Measurements from ENCODE around the gene CFAP73. TPM values are rescaled to one million over a fixed set of nuclear protein-coding genes. Genes with fewer than 3 reads are reported as not detected.

Gene CFAP73
- total and polyA plus RNA-seq, 4 donors, result 10.4 to 40.6 (median 14.6) TPM

- Histone ChIP-seq H3K4me3 (no peak overlapping the region), H3K9ac (ENCODE audit: insufficient read depth in 1 of 2, low read length in 2 of 2) (no peak overlapping the region), H3K9me3 (ENCODE audit: control insufficient read depth in 4 of 4, insufficient read depth in 3 of 4, low read length in 3 of 4) (peaks cover 0 to 6% (median 4%) of the 10 kb centered on the region in 4 donors), H3K27ac (ENCODE audit: low read depth in 1 of 2, low read length in 1 of 2) (no peak overlapping the region), H3K4me1 (ENCODE audit: control insufficient read depth in 5 of 5, insufficient read depth in 5 of 5, low read length in 5 of 5) (peaks cover 0 to 14% (median 10%) of the 10 kb centered on the region in 5 donors), H3K36me3 (ENCODE audit: control insufficient read depth in 4 of 4, insufficient read depth in 4 of 4, low read length in 4 of 4) (peaks cover 6 to 35% (median 27%) of the 10 kb centered on the region in 4 donors), H3K27me3 (ENCODE audit: control insufficient read depth in 3 of 3, insufficient read depth in 3 of 3, low read length in 2 of 3) (no peaks in the 10 kb centered on the region)
- no peak for DNase-seq
- WGBS, 2 donors, result 89 to 92% methylated on average over 3 of the region's 3 CpGs
- TF ChIP-seq, protein P1, sequence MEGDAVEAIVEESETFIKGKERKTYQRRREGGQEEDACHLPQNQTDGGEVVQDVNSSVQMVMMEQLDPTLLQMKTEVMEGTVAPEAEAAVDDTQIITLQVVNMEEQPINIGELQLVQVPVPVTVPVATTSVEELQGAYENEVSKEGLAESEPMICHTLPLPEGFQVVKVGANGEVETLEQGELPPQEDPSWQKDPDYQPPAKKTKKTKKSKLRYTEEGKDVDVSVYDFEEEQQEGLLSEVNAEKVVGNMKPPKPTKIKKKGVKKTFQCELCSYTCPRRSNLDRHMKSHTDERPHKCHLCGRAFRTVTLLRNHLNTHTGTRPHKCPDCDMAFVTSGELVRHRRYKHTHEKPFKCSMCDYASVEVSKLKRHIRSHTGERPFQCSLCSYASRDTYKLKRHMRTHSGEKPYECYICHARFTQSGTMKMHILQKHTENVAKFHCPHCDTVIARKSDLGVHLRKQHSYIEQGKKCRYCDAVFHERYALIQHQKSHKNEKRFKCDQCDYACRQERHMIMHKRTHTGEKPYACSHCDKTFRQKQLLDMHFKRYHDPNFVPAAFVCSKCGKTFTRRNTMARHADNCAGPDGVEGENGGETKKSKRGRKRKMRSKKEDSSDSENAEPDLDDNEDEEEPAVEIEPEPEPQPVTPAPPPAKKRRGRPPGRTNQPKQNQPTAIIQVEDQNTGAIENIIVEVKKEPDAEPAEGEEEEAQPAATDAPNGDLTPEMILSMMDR (IDR thresholded peaks at IDR 0.05; ENCODE audit: control extremely low read depth, extremely low read depth), result no peak
- no peak for ATAC-seq (ENCODE audit: insufficient read depth, low FRiP score)
Observed at GRCh38 chr12:113181975-113182374, 32.5 kb downstream of the CFAP73 start.

- Histone ChIP-seq H3K36me3 (ENCODE audit: control insufficient read depth in 4 of 4, insufficient read depth in 4 of 4, low read length in 4 of 4) (peaks cover 0 to 23% (median 16%) of the 10 kb centered on the region in 4 donors), H3K9me3 (ENCODE audit: control insufficient read depth in 4 of 4, insufficient read depth in 3 of 4, low read length in 3 of 4) (no peaks in the 10 kb centered on the region), H3K27ac (ENCODE audit: low read depth in 1 of 2, low read length in 1 of 2) (no peak overlapping the region), H3K4me1 (ENCODE audit: control insufficient read depth in 5 of 5, insufficient read depth in 5 of 5, low read length in 5 of 5) (peaks cover 0 to 14% (median 10%) of the 10 kb centered on the region in 5 donors), H3K9ac (ENCODE audit: insufficient read depth in 1 of 2, low read length in 2 of 2) (no peak overlapping the region), H3K4me3 (no peak overlapping the region), H3K27me3 (ENCODE audit: control insufficient read depth in 3 of 3, insufficient read depth in 3 of 3, low read length in 2 of 3) (no peaks in the 10 kb centered on the region)
- ATAC-seq (ENCODE audit: insufficient read depth, low FRiP score) (no peak), DNase-seq (no peak)
- TF ChIP-seq, protein P1 (IDR thresholded peaks at IDR 0.05; ENCODE audit: control extremely low read depth, extremely low read depth), result no peak
- WGBS, 2 donors, result 96 to 97% methylated on average over 11 of the region's 11 CpGs
Observed at GRCh38 chr12:113183030-113183589, 33.6 kb downstream of the CFAP73 start.

GRCh38 chr12:113184098-113184899 is 34.8 kb downstream of the CFAP73 start:
- no peak for DNase-seq
- TF ChIP-seq, protein P1 (IDR thresholded peaks at IDR 0.05; ENCODE audit: control extremely low read depth, extremely low read depth), result no peak
- H3K4me1 ChIP-seq (ENCODE audit: control insufficient read depth in 5 of 5, insufficient read depth in 5 of 5, low read length in 5 of 5), result peaks cover 0 to 14% (median 10%) of the 10 kb centered on the region in 5 donors
- no peaks in the 10 kb centered on the region for H3K27me3 ChIP-seq (ENCODE audit: control insufficient read depth in 3 of 3, insufficient read depth in 3 of 3, low read length in 2 of 3)
- H3K4me3 ChIP-seq, result peak overlapping the region; percentile 89
- peak overlapping the region; percentile 90 to 99 for H3K27ac ChIP-seq (ENCODE audit: low read depth in 1 of 2, low read length in 1 of 2)
- H3K9ac ChIP-seq (ENCODE audit: insufficient read depth in 1 of 2, low read length in 2 of 2), result peak overlapping the region in 1 of 2 donors; percentile 83
- H3K9me3 ChIP-seq (ENCODE audit: control insufficient read depth in 4 of 4, insufficient read depth in 3 of 4, low read length in 3 of 4), result no peaks in the 10 kb centered on the region
- H3K36me3 ChIP-seq (ENCODE audit: control insufficient read depth in 4 of 4, insufficient read depth in 4 of 4, low read length in 4 of 4), result peaks cover 0 to 19% (median 12%) of the 10 kb centered on the region in 4 donors
- WGBS, 2 donors, result 30 to 34% methylated on average over 26 of the region's 26 CpGs
- peak; percentile 7 for ATAC-seq (ENCODE audit: insufficient read depth, low FRiP score)

All from lung (tissue), 12 donors.